Right forelimb (tissue), 1 donor: ENCODE measurements around the gene BBS1.
"Not testable (repeated sequence)": the region's sequence is repeated elsewhere in the genome, so short reads cannot be mapped to it uniquely, and the experiment has no call there.

Source experiments
- DNase-seq: peaks from one replicate; pipeline ENCODE4 v3.0.0-alpha.2; 2018

The BBS1 gene

GRCh38 chr11:66529069-66529468 lies 18.6 kb downstream of the BBS1 start:
- DNase-seq: no peak

GRCh38 chr11:66529655-66530054 lies 19.2 kb downstream of the BBS1 start:
- no peak for DNase-seq

- no peak for DNase-seq
These were observed 20.7 kb downstream of the BBS1 start for GRCh38 chr11:66530927-66531709.

GRCh38 chr11:66531841-66532240 lies 21.4 kb downstream of the BBS1 start:
- DNase-seq: no peak

- no peak for DNase-seq
These were observed 22.3 kb downstream of the BBS1 start for GRCh38 chr11:66532784-66533183.

- DNase-seq: no peak
These were observed 28.9 kb downstream of the BBS1 start for GRCh38 chr11:66539170-66539869.

GRCh38 chr11:66539870-66540213 lies 29.4 kb downstream of the BBS1 start:
- no peak for DNase-seq

GRCh38 chr11:66540598-66540997 lies 30.2 kb downstream of the BBS1 start:
- not testable (repeated sequence) for DNase-seq

GRCh38 chr11:66541892-66542291 lies 31.5 kb downstream of the BBS1 start:
- DNase-seq: no peak

- DNase-seq: no peak
These were observed 31.9 kb downstream of the BBS1 start for GRCh38 chr11:66542362-66542761.

- peak; percentile 81 for DNase-seq
These were observed 33.0 kb downstream of the BBS1 start for GRCh38 chr11:66543263-66544107.

- not testable (repeated sequence) for DNase-seq
These were observed 34.5 kb downstream of the BBS1 start for GRCh38 chr11:66544952-66545351.

- DNase-seq: peak; percentile 95
These were observed 35.4 kb downstream of the BBS1 start, which contains the start of gene ZDHHC24 for GRCh38 chr11:66545701-66546367. TSS of gene ZDHHC24 (minus strand) at chr11:66546048. CDS start at chr11:66546003, 45 bp downstream.

GRCh38 chr11:66546368-66546965 lies 36.0 kb downstream of the BBS1 start, which contains the start of gene ACTN3:
TSS of gene ACTN3 (plus strand) at chr11:66546903. CDS start at chr11:66546938, 35 bp downstream.
- no peak for DNase-seq

GRCh38 chr11:66546966-66547661 lies 36.7 kb downstream of the BBS1 start:
- DNase-seq: no peak

GRCh38 chr11:66547662-66548009 lies 37.2 kb downstream of the BBS1 start:
- no peak for DNase-seq

GRCh38 chr11:66548041-66548440 lies 37.6 kb downstream of the BBS1 start:
- no peak for DNase-seq

- DNase-seq: no peak
These were observed 38.6 kb downstream of the BBS1 start for GRCh38 chr11:66548774-66549630.

GRCh38 chr11:66549696-66550095 lies 39.3 kb downstream of the BBS1 start:
- no peak for DNase-seq

GRCh38 chr11:66550887-66551286 lies 40.5 kb downstream of the BBS1 start:
- no peak for DNase-seq

GRCh38 chr11:66554602-66555001 lies 44.2 kb downstream of the BBS1 start:
- DNase-seq: no peak
